Nephron progenitor cell (in vitro differentiated cells): ENCODE measurements around the gene RENBP.

Source experiments
- DNase-seq: peaks from one replicate; pipeline ENCODE4 v3.0.0; 2021
- H3K27ac Mint-ChIP-seq: 2 replicates; pipeline ENCODE4 v1.8.0; 2021; ENCODE audit warnings: mild to moderate bottlenecking, moderate library complexity, mixed read lengths
- H3K27me3 Mint-ChIP-seq: 2 replicates; pipeline ENCODE4 v1.8.0; 2021; ENCODE audit warnings: mild to moderate bottlenecking, low read depth, mixed read lengths; ENCODE audit not compliant: poor library complexity
- H3K36me3 Mint-ChIP-seq: 2 replicates; pipeline ENCODE4 v1.8.0; 2021; ENCODE audit warnings: low read depth, mixed read lengths
- H3K4me1 Mint-ChIP-seq: 2 replicates; pipeline ENCODE4 v1.8.0; 2021; ENCODE audit warnings: mixed read lengths
- H3K4me3 Mint-ChIP-seq: 2 replicates; pipeline ENCODE4 v1.8.0; 2021; ENCODE audit warnings: mild to moderate bottlenecking, moderate library complexity, mixed read lengths
- H3K9me3 Mint-ChIP-seq: 2 replicates; pipeline ENCODE4 v1.8.0; 2021; ENCODE audit warnings: mild to moderate bottlenecking, moderate library complexity, mixed read lengths
- TF ChIP-seq, protein P1 (sequence below): fragments of 200-600 bp; sonication (generic); IDR thresholded peaks from 2 replicates; pipeline ENCODE4 v1.5.0; 2021; ENCODE audit warnings: antibody characterized with exemption

RENBP gene

DNA sequence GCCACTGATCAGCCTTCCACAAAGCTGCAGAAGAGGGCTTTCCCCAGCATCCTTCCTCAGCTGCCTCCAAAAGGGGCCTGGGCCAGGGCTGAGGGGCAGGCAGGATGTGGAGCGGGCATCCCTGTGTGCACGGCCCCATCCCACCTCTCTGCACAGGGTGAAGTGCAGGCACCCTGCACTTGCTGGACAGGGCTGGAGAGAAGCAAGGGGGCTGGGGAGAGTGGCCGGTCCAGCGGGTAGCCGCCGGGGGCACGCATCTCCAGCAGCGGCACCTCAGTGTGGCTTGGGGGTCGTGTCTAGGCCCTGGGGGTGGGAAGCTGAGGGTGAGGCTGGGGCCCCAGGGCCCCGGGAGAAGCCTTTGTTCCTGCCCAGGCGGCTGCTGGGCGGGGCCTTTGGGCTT lies 37.0 kb downstream of the RENBP start:
- no peaks in the 10 kb centered on the region for H3K36me3 Mint-ChIP-seq
- TF ChIP-seq, protein P1, sequence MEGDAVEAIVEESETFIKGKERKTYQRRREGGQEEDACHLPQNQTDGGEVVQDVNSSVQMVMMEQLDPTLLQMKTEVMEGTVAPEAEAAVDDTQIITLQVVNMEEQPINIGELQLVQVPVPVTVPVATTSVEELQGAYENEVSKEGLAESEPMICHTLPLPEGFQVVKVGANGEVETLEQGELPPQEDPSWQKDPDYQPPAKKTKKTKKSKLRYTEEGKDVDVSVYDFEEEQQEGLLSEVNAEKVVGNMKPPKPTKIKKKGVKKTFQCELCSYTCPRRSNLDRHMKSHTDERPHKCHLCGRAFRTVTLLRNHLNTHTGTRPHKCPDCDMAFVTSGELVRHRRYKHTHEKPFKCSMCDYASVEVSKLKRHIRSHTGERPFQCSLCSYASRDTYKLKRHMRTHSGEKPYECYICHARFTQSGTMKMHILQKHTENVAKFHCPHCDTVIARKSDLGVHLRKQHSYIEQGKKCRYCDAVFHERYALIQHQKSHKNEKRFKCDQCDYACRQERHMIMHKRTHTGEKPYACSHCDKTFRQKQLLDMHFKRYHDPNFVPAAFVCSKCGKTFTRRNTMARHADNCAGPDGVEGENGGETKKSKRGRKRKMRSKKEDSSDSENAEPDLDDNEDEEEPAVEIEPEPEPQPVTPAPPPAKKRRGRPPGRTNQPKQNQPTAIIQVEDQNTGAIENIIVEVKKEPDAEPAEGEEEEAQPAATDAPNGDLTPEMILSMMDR = no peak
- DNase-seq = no peak
- no peak overlapping the region for H3K4me3 Mint-ChIP-seq
- no peaks in the 10 kb centered on the region for H3K27me3 Mint-ChIP-seq
- peaks cover 24% of the 10 kb centered on the region for H3K4me1 Mint-ChIP-seq
- H3K9me3 Mint-ChIP-seq = peaks cover 47% of the 10 kb centered on the region
- no peak overlapping the region for H3K27ac Mint-ChIP-seq

DNA sequence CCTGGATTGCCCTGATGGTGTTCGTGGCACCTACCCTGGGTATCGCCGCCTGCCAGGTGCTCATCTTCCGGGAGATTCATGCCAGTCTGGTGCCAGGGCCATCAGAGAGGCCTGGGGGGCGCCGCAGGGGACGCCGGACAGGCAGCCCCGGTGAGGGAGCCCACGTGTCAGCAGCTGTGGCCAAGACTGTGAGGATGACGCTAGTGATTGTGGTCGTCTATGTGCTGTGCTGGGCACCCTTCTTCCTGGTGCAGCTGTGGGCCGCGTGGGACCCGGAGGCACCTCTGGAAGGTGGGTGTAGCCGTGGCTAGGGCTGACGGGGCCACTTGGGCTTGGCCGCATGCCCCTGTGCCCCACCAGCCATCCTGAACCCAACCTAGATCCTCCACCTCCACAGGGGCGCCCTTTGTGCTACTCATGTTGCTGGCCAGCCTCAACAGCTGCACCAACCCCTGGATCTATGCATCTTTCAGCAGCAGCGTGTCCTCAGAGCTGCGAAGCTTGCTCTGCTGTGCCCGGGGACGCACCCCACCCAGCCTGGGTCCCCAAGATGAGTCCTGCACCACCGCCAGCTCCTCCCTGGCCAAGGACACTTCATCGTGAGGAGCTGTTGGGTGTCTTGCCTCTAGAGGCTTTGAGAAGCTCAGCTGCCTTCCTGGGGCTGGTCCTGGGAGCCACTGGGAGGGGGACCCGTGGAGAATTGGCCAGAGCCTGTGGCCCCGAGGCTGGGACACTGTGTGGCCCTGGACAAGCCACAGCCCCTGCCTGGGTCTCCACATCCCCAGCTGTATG lies 38.1 kb downstream of the RENBP start:
- no peak for DNase-seq
- no peaks in the 10 kb centered on the region for H3K27me3 Mint-ChIP-seq
- peaks cover 28% of the 10 kb centered on the region for H3K4me1 Mint-ChIP-seq
- H3K4me3 Mint-ChIP-seq = no peak overlapping the region
- H3K27ac Mint-ChIP-seq = no peak overlapping the region
- no peaks in the 10 kb centered on the region for H3K36me3 Mint-ChIP-seq
- TF ChIP-seq, protein P1 = no peak
- peaks cover 46% of the 10 kb centered on the region for H3K9me3 Mint-ChIP-seq

DNA sequence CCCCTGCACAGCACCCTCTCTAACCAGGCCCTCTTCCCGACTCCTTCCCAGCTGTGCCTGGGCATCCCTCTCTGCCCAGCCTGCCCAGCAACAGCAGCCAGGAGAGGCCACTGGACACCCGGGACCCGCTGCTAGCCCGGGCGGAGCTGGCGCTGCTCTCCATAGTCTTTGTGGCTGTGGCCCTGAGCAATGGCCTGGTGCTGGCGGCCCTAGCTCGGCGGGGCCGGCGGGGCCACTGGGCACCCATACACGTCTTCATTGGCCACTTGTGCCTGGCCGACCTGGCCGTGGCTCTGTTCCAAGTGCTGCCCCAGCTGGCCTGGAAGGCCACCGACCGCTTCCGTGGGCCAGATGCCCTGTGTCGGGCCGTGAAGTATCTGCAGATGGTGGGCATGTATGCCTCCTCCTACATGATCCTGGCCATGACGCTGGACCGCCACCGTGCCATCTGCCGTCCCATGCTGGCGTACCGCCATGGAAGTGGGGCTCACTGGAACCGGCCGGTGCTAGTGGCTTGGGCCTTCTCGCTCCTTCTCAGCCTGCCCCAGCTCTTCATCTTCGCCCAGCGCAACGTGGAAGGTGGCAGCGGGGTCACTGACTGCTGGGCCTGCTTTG lies 38.9 kb downstream of the RENBP start:
- no peak for DNase-seq
- Mint-ChIP-seq H3K27me3 (no peaks in the 10 kb centered on the region), H3K9me3 (peaks cover 49% of the 10 kb centered on the region), H3K4me1 (peaks cover 35% of the 10 kb centered on the region), H3K36me3 (no peaks in the 10 kb centered on the region), H3K4me3 (no peak overlapping the region), H3K27ac (no peak overlapping the region)
- TF ChIP-seq, protein P1 = no peak

GRCh38 chrX:153903991-153904957 lies 40.2 kb downstream of the RENBP start, which contains the start of gene AVPR2:
AVPR2 (plus strand) TSS chrX:153904673; CDS start chrX:153905146, 473 bp downstream.
- no peak within 1 kb of the TSS for H3K4me3 Mint-ChIP-seq
- H3K9me3 Mint-ChIP-seq = peaks cover 56% of the 10 kb centered on the region
- TF ChIP-seq, protein P1 = no peak
- no peak within 1 kb of the TSS for H3K27ac Mint-ChIP-seq
- H3K36me3 Mint-ChIP-seq = no peaks in the 10 kb centered on the region
- no peak for DNase-seq
- H3K27me3 Mint-ChIP-seq = no peaks in the 10 kb centered on the region
- H3K4me1 Mint-ChIP-seq = peaks cover 35% of the 10 kb centered on the region

- peaks cover 34% of the 10 kb centered on the region for H3K4me1 Mint-ChIP-seq
- no peak overlapping the region for H3K4me3 Mint-ChIP-seq
- peaks cover 60% of the 10 kb centered on the region for H3K9me3 Mint-ChIP-seq
- H3K27ac Mint-ChIP-seq = no peak overlapping the region
- no peaks in the 10 kb centered on the region for H3K27me3 Mint-ChIP-seq
- DNase-seq = no peak
- TF ChIP-seq, protein P1 = no peak
- peaks cover 3% of the 10 kb centered on the region for H3K36me3 Mint-ChIP-seq
Measured at GRCh38 chrX:153903238-153903980, 41.0 kb downstream of the RENBP start.
